Esophagus muscularis mucosa (tissue), 3 donors: ENCODE measurements around the gene PIK3R2.

Source experiments
- CTCF ChIP-seq, 3 experiments: fragments of 200-600 bp in 2 of 3; fragments of 450-650 bp in 1 of 3; sonication (generic) in 2 of 3; IDR thresholded peaks; one replicate each; pipeline ENCODE4 v1.5.1; 2017 to 2019; ENCODE audit warnings: antibody characterized with exemption in 3 of 3, mild to moderate bottlenecking in 2 of 3, moderate library complexity in 1 of 3
- POLR2A ChIP-seq: fragments of 450-650 bp; IDR thresholded peaks from one replicate; pipeline ENCODE4 v1.6.1; 2017; ENCODE audit warnings: antibody characterized with exemption, moderate library complexity, mild to moderate bottlenecking, low read depth

- TF ChIP-seq CTCF (IDR thresholded peaks at IDR 0.05) (no peak), POLR2A (no peak)
Measured at GRCh38 chr19:18117692-18118378, 35.1 kb upstream of the PIK3R2 start.
